CD4-positive, alpha-beta T cell treated with Interleukin-4 for 1 hour (primary cell): ENCODE results near the gene URB1.
A peak's percentile ranks its signal among the peaks of the same experiment; 100 is the strongest.
"Not testable (repeated sequence)": the region's sequence is repeated elsewhere in the genome, so short reads cannot be mapped to it uniquely, and the experiment has no call there.

Experiments
- DNase-seq, 2 donors: peaks; one replicate each; pipeline ENCODE4 v3.0.0-alpha.2; 2020 to 2022

The URB1 gene

GRCh38 chr21:32281531-32281930 lies 111.3 kb downstream of the URB1 start:
- DNase-seq, result no peak

GRCh38 chr21:32279377-32279680 lies 113.5 kb downstream of the URB1 start:
- no peak for DNase-seq

DNA sequence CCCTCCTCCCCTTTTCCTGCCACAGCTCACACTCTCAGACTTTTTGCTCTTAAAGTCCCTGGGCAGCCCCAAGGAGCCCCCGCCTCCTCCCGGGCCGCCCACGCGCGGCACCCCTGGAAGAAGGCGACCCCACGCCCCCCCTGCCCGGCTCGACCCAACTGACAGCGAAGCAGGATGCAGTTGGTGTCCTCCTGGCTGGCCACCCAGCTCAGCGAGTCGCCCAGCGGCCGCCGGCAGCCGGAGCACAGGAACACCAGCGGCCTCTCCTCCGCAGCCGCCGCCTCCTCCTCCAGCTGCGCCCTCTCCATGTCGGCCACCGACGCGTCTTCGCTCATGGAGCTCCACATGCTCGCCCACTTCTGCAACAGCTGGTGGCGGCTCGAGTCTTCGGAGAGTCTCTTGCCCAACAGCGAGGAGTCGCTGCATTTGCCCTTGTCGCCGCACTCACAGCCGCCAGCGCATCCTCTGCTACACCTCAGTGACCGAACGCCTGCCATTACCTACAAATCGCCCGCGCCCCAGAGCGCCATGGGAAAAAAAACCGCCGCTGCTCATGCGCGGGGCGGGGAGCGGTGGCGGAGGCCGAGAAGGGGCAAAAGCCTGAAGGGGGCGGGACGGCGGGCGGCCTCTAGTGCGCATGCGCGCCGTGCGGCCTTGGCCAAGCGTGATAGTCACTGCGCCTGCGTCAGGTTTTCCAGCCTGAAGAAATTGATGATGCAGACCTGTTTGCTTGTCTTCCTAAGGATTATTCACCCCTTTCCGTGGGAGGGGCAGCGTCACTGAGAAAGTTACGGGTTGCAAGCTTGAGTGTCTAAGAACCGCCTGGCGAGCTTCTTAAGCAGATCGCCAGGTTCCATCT lies 114.1 kb downstream of the URB1 start, which contains the start of gene MIS18A:
MIS18A (minus strand) TSS at position 532 of the 859 bp plus-strand sequence; CDS start at position 497, 35 bp downstream.
- DNase-seq, result peak; percentile 96 to 97

DNA sequence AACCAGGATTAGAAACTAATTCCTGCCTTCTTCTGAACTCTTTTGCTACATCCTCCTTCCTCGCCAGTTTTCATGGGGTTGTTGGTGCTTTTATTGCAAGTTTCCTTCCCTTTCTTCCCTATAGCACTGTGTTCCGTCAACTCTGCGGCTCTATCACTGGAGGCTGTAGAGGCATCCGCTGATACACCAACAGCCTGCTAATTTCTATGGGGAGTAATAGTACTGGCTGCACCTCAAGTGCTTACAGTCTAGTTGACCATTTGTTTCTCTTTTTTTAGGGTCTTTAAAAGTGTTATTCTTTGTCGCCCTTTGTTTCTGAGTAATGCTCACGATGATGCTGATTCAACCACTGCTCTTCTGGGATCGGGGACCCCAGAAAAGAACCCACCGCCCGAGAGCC lies 114.7 kb downstream of the URB1 start:
- no peak for DNase-seq

- DNase-seq, result no peak
Observed at GRCh38 chr21:32276671-32277070, 116.1 kb downstream of the URB1 start.

DNA sequence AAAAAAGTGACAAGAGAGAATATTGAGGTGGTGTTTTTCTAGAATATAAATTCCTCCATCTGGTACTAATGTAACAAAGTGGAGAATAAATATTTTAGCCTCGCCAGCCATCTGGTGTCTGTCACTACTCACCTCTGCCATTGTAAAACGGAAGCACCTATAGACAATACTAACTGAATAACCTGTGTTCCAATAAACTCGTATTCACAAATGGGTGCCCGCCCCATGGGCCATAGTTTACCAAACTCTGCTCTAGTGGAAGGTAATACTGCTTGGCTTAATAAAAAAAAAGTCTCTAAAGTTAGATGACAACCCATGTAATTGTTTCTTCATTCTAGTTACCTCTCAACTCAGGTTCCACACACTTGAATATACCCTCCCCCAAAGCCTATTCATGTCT lies 122.1 kb downstream of the URB1 start:
- no peak for DNase-seq

DNA sequence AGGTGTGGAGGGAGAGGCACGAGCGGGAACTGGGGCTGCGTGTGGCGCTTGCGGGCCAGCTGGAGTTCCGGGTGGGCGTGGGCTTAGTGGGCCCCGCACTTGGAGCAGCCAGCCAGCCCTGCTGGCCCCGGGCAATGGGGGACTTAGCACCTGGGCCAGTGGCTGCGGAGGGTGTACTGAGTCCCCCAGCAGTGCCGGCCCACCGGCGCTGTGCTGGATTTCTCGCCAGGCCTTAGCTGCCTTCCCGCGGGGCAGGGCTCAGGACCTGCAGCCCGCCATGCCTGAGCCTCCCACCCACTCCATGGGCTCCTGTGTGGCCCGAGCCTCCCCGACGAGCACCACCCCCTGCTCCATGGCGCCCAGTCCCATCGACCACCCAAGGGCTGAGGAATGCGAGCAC lies 127.5 kb downstream of the URB1 start:
- not testable (repeated sequence) for DNase-seq

- DNase-seq, result no peak
Observed at GRCh38 chr21:32261929-32262328, 130.9 kb downstream of the URB1 start.
